ENCODE measurements around the gene PHC3.
"Not testable (repeated sequence)": the region's sequence is repeated elsewhere in the genome, so short reads cannot be mapped to it uniquely, and the experiment has no call there.

The PHC3 gene, protein sequence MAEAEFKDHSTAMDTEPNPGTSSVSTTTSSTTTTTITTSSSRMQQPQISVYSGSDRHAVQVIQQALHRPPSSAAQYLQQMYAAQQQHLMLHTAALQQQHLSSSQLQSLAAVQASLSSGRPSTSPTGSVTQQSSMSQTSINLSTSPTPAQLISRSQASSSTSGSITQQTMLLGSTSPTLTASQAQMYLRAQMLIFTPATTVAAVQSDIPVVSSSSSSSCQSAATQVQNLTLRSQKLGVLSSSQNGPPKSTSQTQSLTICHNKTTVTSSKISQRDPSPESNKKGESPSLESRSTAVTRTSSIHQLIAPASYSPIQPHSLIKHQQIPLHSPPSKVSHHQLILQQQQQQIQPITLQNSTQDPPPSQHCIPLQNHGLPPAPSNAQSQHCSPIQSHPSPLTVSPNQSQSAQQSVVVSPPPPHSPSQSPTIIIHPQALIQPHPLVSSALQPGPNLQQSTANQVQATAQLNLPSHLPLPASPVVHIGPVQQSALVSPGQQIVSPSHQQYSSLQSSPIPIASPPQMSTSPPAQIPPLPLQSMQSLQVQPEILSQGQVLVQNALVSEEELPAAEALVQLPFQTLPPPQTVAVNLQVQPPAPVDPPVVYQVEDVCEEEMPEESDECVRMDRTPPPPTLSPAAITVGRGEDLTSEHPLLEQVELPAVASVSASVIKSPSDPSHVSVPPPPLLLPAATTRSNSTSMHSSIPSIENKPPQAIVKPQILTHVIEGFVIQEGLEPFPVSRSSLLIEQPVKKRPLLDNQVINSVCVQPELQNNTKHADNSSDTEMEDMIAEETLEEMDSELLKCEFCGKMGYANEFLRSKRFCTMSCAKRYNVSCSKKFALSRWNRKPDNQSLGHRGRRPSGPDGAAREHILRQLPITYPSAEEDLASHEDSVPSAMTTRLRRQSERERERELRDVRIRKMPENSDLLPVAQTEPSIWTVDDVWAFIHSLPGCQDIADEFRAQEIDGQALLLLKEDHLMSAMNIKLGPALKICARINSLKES

DNA sequence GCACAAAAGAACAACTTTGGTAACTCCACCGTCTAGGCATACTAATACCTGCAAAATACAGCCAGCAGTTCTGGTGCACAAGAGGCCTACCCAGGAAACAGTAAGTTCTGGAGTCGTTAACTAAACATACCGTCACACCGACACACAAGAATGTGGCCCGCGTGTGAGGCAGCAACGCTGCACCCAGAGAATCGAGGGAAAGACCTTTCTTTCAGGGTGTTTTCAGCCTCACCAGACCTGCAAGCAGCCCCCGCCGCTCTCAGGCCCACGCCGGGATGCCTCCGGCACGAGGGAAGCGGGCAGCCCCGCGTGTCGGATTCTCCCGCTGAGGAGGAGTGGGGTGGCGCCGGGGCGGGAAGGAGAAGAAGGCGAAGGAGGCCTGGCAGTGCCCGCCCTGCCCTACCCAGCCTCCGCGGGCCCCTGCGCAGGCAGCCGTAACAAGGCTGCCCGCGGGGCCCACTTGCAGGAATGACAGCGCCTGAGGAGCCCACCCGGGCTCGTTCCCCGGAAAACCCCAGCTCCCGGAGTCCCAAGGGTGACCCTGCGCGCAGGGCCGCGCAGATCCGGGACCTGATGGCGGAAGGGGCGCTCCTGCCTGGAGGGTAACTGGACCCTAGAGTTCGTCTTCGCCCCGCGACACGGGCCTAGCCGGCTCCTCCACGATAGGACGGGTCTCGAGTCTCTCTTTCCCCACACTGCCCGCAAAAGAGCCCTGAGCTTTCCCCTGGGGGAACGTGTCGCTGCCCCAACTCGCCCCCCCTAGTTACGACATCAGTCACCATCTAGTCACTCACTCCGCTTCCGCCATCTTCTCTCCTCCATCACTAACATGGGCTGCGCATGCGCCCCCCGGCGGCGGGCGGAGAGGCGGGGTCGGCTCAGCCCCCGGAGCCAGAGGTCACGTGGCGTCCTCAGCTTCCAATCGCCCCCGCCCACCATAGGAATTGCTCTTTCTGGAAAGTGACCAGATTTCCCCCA, at the start of gene PHC3:
Gene PHC3, minus strand, starts transcription at position 826 of the 978 bp plus-strand sequence. Its CDS starts 18 bp downstream, at position 808.
- TF ChIP-seq GATA1 (IDR thresholded peaks at IDR 0.05; ENCODE audit: low read depth, low read length) (no peak), POLR2A (IDR thresholded peaks at IDR 0.05; ENCODE audit: low read length) (peak; percentile 90)
- peak; percentile 93 to 95 for DNase-seq

DNA sequence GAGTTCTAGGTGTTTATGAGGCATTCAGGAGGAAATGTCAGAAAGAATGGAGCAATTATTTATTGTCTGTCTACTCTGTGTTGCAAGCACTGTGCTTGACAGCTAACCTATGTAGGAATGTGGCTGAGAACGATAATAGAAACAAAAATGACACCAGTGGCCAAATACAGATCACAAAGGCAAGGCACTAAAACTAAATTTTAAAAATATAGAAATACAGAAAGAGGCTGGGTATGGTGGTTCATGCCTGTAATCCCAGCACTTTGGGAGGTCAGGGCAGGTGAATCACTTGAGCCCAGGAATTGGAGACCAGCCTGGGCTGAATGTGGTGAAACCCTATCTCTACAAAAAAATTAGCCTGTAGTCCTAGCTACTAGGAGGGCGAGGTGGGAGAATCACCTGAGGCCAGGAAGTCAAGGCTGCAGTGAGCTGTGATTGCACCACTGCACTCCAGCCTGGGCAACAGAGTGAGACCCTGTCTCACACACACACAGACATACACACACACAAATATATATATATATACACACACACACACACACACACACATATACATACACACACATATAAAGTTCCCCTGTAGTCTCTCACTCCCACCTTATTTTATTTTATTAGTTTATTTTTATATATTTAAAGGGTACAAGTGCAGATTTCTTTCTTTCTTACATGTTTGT, 46.7 kb upstream of the PHC3 start:
- DNase-seq = no peak

DNA sequence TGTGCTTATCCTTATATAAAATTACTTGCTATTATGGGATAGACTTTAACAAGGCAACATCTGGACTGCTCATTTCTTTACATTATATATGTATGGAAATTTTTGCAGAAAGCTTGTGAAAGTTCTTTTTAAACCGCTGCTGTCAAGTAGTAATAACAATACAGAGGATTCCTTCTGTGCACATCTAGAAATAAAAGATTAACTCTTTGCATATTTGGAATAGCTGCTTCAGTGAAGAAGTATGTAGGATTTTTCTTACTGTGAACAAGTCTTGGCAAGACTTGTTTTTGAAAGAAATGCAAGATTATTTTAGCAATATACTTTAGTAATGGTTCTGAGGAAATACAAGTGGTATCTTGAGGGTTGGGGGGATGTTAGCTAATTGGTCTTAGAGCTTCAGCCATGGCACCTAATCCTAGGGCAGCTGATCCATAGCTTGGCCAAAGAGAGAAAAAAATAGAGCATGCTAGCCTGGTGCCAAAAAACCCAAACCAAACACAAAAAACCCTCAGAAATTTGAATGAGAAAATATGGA, 45.0 kb upstream of the PHC3 start:
- TF ChIP-seq POLR2A (IDR thresholded peaks at IDR 0.05; ENCODE audit: low read length) = no peak
- no peak for TF ChIP-seq GATA1 (IDR thresholded peaks at IDR 0.05; ENCODE audit: low read depth, low read length)

More for the DNA sequence above, 46.7 kb upstream of the PHC3 start:
- TF ChIP-seq GATA1 (IDR thresholded peaks at IDR 0.05; ENCODE audit: low read depth, low read length) = no peak
- TF ChIP-seq POLR2A (IDR thresholded peaks at IDR 0.05; ENCODE audit: low read length) = no peak

DNA sequence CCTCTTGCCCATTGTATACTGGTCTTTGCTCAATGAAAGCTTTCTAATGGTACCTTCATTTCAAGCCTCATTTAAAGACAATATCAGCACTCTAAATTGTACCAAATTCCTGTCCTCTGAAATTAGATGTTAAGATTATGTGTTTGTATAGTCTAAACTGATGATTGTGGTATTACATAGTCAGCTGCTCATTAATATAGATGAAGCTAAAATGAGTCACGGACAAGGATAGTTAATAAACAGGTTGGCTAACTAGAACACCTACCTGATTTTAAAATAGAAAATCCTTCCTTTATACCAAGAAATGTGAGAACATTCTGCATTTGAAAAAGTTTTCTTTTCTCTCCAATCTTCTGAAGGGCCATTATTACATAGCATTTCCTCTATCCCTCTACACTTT, 43.6 kb upstream of the PHC3 start:
- TF ChIP-seq POLR2A (IDR thresholded peaks at IDR 0.05; ENCODE audit: low read length) (no peak), GATA1 (IDR thresholded peaks at IDR 0.05; ENCODE audit: low read depth, low read length) (no peak)
- no peak for DNase-seq

More for the DNA sequence above, 45.0 kb upstream of the PHC3 start:
- DNase-seq = no peak

DNA sequence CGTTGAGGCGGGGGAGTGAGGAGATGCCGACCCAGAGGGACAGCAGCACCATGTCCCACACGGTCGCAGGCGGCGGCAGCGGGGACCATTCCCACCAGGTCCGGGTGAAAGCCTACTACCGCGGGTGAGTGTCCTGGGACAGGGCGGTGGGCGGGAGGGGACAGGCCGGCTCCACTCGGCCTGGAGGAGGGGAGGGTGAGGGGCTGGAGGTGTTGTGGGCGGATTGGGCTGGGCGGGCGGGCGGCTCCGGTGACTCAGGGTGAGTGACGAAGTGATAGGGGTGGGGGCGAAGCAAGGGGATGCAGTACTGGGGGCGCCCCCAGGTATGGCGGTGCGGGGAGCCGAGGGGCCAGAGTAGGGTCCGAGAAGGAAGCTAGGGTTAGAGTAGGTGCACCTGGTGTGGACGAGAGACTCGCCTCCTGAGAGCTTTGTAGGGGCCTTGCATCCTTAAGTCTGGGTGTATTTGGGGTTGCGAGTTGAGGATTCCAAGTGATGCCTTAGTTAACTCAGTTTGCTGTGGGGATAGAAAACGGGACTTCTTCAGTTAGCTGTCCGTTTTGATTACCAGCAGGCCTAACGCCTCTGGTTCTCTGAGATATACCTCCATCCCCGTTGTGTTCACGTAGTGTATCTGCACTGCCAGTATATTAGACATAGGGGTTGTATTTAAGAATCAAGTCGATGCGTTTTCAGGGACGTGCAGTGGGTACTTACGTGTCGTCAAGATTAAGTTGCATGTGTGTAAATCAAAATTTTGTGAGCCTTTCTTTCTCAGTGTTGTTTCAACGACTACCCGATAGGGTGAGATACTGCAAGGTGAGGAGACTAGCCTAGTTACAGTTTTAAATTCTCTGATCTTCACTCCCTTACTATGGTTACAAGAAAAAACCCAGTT, 41.4 kb upstream of the PHC3 start:
- TF ChIP-seq POLR2A (IDR thresholded peaks at IDR 0.05; ENCODE audit: low read length) (no peak), GATA1 (IDR thresholded peaks at IDR 0.05; ENCODE audit: low read depth, low read length) (no peak)
- DNase-seq = peak; percentile 68 to 74

DNA sequence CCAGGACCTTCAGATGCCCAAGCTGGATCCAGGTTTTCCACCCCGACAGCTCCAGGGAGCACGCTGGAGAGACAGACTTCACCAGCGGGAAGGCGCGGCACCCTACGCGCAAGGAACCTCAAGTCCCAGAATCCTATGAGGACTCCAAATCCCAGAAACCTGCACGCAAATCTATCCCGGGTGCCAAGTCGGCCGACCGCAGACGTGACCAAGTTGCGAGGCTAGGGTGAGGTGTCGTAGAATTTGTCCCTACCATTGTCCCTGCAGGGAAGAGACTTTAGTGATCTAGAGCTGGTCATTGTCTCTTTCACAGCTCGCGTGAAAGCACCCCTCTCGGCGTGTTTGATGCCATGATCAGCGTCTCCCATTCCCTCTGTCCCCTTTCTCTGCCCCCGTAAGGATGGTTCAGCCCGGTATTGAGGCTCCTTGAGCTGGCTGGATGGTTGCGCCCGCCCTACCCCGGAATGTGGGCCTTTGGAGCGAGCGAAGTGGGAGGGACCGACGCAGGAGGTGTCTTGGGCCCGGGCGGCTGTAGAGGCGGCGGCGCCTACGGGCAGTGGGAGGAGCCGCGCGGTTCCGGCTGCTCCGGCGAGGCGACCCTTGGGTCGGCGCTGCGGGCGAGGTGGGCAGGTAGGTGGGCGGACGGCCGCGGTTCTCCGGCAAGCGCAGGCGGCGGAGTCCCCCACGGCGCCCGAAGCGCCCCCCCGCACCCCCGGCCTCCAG, 40.6 kb upstream of the PHC3 start, which contains the start of gene PRKCI:
Gene PRKCI, plus strand, starts transcription at position 501 of the 723 bp plus-strand sequence. CDS start 246 bp downstream, outside the sequence.
- TF ChIP-seq POLR2A (IDR thresholded peaks at IDR 0.05; ENCODE audit: low read length) = peak; percentile 52
- TF ChIP-seq GATA1 (IDR thresholded peaks at IDR 0.05; ENCODE audit: low read depth, low read length) = no peak

DNA sequence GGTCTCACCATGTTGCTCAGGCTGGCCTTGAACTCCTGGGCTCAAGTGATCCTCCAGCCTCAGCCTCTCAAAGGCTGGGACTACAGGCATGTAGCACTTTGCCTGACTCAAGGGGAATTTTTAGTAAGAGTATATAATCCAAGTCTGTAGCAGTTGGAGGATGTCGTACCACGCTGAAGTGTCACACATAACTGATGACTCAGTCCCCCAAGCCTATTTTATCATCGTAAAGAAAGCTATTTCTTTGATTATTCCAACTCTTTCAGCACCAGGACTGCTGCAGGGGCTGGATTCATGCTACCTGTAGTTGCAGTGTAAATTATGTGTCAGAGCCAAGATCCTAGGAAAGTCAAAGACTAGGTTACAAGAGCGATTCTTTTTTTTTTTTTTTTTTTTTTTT, 39.3 kb upstream of the PHC3 start:
- TF ChIP-seq POLR2A (IDR thresholded peaks at IDR 0.05; ENCODE audit: low read length) = no peak
- TF ChIP-seq GATA1 (IDR thresholded peaks at IDR 0.05; ENCODE audit: low read depth, low read length) = no peak
- no peak for DNase-seq

More for the DNA sequence above, 40.6 kb upstream of the PHC3 start, which contains the start of gene PRKCI:
- peak; percentile 96 to 97 for DNase-seq

DNA sequence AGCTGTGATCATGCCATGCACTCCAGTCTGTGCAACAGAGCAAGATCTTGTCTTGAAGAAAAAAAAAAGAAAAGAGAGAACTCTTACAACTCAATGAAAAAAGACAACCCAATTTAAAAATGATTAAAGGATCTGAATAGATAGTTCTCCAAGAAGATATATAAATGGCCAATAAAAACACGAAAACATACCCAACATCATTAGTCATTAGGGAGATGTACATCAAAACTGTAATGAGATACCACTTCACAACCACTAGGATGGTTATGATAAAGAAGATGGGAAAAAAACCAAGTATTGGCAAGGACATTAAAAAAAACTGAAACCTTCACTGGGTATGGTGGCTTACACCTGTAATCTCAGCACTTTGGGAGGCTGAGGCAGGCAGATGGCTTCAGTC, 38.3 kb upstream of the PHC3 start:
- DNase-seq = no peak
- TF ChIP-seq POLR2A (IDR thresholded peaks at IDR 0.05; ENCODE audit: low read length) = no peak

DNA sequence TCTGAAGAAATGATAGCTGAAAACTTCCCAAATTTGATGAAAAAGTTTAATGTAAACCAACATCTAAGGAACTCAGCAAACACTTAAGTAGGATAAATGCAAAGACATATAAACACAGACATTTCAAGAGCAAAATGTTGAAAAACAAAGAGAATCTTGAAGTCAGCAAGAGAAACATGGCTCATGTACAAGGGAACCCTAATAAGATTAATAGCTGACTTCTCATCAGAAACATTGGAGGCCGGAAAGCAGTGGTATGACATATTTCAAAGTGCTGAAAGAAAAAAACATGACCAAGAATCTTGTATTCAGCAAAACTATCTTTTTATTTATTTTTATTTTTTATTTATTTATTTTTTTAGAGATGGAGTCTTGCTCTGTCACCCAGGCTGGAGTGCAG, 30.1 kb upstream of the PHC3 start:
- no peak for TF ChIP-seq POLR2A (IDR thresholded peaks at IDR 0.05; ENCODE audit: low read length)
- no peak for TF ChIP-seq GATA1 (IDR thresholded peaks at IDR 0.05; ENCODE audit: low read depth, low read length)
- no peak for DNase-seq

DNA sequence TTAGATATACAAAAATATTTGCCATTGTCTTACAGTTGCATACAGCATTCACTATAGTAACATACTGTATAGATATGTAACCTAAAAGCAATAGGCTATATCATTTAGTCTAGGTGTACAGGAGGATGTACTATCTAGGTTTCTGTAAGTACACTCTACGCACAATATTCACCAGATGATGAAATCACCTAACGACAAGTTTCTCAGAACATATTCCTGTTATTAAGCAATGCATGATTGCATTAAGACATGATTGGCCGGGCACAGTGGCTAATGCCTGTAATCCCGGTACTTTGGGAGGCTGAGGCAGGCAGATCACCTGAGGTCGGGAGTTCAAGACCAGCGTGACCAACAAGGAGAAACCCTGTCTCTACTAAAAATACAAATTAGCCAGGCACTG, 26.2 kb upstream of the PHC3 start:
- no peak for DNase-seq
- no peak for TF ChIP-seq GATA1 (IDR thresholded peaks at IDR 0.05; ENCODE audit: low read depth, low read length)
- TF ChIP-seq POLR2A (IDR thresholded peaks at IDR 0.05; ENCODE audit: low read length) = no peak

DNA sequence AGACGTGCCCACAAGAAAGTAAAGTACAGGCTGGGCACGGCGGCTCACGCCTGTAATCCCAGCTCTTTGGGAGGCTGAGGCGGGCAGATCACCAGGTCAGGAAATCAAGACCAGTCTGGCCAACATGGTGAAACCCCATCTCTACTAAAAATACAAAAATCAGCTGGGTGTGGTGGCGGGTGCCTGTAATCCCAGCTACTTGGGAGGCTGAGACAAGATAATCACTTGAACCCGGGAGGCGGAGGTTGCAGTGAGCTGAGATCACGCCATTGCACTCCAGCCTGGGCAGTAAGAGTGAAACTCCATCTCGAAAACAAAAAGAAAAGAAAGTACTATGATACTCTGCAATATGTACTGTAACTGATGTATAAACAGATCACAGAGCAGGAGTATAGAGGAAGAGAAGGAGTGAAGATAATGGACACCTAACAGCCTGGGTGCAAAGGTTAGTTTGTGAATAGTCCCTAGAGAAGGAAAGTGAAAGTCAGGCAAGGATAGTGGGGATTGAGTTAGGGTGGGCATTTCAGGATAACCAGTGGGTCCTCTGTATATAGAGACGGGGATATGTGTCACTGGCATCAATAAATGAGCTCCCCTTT, 24.7 kb upstream of the PHC3 start:
- DNase-seq = not testable (repeated sequence)

All from erythroblast (primary cell).